ENCODE results near the gene GPX4. TPM values are rescaled to one million over a fixed set of nuclear protein-coding genes. Genes with fewer than 3 reads are reported as not detected.

GPX4 gene
- total and polyA plus RNA-seq, 10 of the 15 experiments (the other 5 are each of a cell fraction or from before 2014, with no cell fraction given), result 33.3 to 749 (median 297) TPM

DNA sequence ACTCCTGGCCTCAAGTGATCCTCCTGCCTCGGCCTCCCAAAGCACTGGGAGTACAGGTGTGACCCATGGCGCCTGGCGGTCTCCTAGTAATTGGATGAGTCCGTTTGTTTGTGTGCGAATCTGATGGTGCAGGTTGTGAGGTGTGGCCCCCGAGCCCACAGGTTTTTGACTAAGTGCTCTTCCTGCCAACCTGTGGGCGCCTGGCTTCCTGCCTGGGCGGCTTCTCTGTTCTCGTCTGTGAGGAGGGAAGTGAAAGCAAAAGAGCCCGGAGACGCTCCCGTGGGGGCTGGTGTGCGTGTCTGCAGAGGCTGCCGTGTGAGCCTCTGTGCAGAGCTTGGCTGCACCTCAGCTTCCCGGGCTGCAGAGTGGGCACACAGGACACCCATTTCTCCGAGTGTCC is 26.8 kb upstream of the GPX4 start (continued):
- TF ChIP-seq, protein P1, sequence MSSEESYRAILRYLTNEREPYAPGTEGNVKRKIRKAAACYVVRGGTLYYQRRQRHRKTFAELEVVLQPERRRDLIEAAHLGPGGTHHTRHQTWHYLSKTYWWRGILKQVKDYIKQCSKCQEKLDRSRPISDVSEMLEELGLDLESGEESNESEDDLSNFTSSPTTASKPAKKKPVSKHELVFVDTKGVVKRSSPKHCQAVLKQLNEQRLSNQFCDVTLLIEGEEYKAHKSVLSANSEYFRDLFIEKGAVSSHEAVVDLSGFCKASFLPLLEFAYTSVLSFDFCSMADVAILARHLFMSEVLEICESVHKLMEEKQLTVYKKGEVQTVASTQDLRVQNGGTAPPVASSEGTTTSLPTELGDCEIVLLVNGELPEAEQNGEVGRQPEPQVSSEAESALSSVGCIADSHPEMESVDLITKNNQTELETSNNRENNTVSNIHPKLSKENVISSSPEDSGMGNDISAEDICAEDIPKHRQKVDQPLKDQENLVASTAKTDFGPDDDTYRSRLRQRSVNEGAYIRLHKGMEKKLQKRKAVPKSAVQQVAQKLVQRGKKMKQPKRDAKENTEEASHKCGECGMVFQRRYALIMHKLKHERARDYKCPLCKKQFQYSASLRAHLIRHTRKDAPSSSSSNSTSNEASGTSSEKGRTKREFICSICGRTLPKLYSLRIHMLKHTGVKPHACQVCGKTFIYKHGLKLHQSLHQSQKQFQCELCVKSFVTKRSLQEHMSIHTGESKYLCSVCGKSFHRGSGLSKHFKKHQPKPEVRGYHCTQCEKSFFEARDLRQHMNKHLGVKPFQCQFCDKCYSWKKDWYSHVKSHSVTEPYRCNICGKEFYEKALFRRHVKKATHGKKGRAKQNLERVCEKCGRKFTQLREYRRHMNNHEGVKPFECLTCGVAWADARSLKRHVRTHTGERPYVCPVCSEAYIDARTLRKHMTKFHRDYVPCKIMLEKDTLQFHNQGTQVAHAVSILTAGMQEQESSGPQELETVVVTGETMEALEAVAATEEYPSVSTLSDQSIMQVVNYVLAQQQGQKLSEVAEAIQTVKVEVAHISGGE (CRISPR knock-in tag; IDR thresholded peaks at IDR 0.05), result no peak
- TF ChIP-seq CHD2 (IDR thresholded peaks at IDR 0.05; ENCODE audit: borderline replicate concordance, low read depth, low read length) (peak; percentile 82; the same call in 1 of the 2 replicates), MXI1 (IDR thresholded peaks at IDR 0.05; ENCODE audit: low read depth, low read length) (peak; percentile 86), NR2C2 (IDR thresholded peaks at IDR 0.05; ENCODE audit: borderline replicate concordance, control insufficient read depth, insufficient read length, low read depth) (no peak), PML (IDR thresholded peaks at IDR 0.05; ENCODE audit: low read length) (peak; percentile 66; the same call in 1 of the 2 replicates), ETV6 (conservative IDR thresholded peaks at IDR 0.05 in 1 of 2, IDR thresholded peaks at IDR 0.05 in 1 of 2; ENCODE audit: borderline replicate concordance in 1 of 2, low read depth in 1 of 2) (peak in 1 of 2 experiments; percentile 93; a peak in 2 of 4 replicates), SMARCA5 (IDR thresholded peaks at IDR 0.05) (peak; percentile 97), SUPT20H (IDR thresholded peaks at IDR 0.05; ENCODE audit: borderline replicate concordance, control insufficient read depth, low read depth, low read length) (no peak), TCF7 (IDR thresholded peaks at IDR 0.05; ENCODE audit: borderline replicate concordance) (no peak), RAD21 (IDR thresholded peaks at IDR 0.05; ENCODE audit: insufficient read depth, low read depth, low read length) (no peak)
- TF ChIP-seq, protein P2, sequence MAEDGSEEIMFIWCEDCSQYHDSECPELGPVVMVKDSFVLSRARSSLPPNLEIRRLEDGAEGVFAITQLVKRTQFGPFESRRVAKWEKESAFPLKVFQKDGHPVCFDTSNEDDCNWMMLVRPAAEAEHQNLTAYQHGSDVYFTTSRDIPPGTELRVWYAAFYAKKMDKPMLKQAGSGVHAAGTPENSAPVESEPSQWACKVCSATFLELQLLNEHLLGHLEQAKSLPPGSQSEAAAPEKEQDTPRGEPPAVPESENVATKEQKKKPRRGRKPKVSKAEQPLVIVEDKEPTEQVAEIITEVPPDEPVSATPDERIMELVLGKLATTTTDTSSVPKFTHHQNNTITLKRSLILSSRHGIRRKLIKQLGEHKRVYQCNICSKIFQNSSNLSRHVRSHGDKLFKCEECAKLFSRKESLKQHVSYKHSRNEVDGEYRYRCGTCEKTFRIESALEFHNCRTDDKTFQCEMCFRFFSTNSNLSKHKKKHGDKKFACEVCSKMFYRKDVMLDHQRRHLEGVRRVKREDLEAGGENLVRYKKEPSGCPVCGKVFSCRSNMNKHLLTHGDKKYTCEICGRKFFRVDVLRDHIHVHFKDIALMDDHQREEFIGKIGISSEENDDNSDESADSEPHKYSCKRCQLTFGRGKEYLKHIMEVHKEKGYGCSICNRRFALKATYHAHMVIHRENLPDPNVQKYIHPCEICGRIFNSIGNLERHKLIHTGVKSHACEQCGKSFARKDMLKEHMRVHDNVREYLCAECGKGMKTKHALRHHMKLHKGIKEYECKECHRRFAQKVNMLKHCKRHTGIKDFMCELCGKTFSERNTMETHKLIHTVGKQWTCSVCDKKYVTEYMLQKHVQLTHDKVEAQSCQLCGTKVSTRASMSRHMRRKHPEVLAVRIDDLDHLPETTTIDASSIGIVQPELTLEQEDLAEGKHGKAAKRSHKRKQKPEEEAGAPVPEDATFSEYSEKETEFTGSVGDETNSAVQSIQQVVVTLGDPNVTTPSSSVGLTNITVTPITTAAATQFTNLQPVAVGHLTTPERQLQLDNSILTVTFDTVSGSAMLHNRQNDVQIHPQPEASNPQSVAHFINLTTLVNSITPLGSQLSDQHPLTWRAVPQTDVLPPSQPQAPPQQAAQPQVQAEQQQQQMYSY (CRISPR knock-in tag; IDR thresholded peaks at IDR 0.05), result no peak
- TF ChIP-seq, protein P3, sequence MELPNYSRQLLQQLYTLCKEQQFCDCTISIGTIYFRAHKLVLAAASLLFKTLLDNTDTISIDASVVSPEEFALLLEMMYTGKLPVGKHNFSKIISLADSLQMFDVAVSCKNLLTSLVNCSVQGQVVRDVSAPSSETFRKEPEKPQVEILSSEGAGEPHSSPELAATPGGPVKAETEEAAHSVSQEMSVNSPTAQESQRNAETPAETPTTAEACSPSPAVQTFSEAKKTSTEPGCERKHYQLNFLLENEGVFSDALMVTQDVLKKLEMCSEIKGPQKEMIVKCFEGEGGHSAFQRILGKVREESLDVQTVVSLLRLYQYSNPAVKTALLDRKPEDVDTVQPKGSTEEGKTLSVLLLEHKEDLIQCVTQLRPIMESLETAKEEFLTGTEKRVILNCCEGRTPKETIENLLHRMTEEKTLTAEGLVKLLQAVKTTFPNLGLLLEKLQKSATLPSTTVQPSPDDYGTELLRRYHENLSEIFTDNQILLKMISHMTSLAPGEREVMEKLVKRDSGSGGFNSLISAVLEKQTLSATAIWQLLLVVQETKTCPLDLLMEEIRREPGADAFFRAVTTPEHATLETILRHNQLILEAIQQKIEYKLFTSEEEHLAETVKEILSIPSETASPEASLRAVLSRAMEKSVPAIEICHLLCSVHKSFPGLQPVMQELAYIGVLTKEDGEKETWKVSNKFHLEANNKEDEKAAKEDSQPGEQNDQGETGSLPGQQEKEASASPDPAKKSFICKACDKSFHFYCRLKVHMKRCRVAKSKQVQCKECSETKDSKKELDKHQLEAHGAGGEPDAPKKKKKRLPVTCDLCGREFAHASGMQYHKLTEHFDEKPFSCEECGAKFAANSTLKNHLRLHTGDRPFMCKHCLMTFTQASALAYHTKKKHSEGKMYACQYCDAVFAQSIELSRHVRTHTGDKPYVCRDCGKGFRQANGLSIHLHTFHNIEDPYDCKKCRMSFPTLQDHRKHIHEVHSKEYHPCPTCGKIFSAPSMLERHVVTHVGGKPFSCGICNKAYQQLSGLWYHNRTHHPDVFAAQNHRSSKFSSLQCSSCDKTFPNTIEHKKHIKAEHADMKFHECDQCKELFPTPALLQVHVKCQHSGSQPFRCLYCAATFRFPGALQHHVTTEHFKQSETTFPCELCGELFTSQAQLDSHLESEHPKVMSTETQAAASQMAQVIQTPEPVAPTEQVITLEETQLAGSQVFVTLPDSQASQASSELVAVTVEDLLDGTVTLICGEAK (IDR thresholded peaks at IDR 0.05; ENCODE audit: borderline replicate concordance), result no peak; the same call in 1 of the 2 replicates
- TF ChIP-seq, protein P4, sequence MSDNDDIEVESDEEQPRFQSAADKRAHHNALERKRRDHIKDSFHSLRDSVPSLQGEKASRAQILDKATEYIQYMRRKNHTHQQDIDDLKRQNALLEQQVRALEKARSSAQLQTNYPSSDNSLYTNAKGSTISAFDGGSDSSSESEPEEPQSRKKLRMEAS (IDR thresholded peaks at IDR 0.05; ENCODE audit: low read depth, low read length), result no peak
- TF ChIP-seq, protein P5, sequence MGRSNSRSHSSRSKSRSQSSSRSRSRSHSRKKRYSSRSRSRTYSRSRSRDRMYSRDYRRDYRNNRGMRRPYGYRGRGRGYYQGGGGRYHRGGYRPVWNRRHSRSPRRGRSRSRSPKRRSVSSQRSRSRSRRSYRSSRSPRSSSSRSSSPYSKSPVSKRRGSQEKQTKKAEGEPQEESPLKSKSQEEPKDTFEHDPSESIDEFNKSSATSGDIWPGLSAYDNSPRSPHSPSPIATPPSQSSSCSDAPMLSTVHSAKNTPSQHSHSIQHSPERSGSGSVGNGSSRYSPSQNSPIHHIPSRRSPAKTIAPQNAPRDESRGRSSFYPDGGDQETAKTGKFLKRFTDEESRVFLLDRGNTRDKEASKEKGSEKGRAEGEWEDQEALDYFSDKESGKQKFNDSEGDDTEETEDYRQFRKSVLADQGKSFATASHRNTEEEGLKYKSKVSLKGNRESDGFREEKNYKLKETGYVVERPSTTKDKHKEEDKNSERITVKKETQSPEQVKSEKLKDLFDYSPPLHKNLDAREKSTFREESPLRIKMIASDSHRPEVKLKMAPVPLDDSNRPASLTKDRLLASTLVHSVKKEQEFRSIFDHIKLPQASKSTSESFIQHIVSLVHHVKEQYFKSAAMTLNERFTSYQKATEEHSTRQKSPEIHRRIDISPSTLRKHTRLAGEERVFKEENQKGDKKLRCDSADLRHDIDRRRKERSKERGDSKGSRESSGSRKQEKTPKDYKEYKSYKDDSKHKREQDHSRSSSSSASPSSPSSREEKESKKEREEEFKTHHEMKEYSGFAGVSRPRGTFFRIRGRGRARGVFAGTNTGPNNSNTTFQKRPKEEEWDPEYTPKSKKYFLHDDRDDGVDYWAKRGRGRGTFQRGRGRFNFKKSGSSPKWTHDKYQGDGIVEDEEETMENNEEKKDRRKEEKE (IDR thresholded peaks at IDR 0.05), result no peak
